SK-N-SH treated with all-trans-retinoic acid at 6 μM for 48 hours (cell line): ENCODE measurements around the gene ENTR1.

Experiments used
- ATAC-seq: fragments of 200-7000 bp; cut with Tn5 transposase; 3 replicates; pipeline ENCODE4 v1.9.1; 2020; ENCODE audit warnings: mild to moderate bottlenecking, moderate library complexity
- ARNTL ChIP-seq: fragments of 450-650 bp; formaldehyde crosslinking; IDR thresholded peaks from 2 replicates; pipeline ENCODE4 v1.5.0; 2020; ENCODE audit warnings: low read depth, mild to moderate bottlenecking, moderate library complexity, borderline replicate concordance
- BACH2 ChIP-seq: fragments of 250-450 bp; sonication (Bioruptor Pico); IDR thresholded peaks from 2 replicates; pipeline ENCODE4 v1.9.0; 2021; ENCODE audit warnings: mild to moderate bottlenecking, borderline replicate concordance
- CSDC2 ChIP-seq: fragments of 250-450 bp; sonication (Bioruptor Pico); IDR thresholded peaks from 2 replicates; pipeline ENCODE4 v1.5.0; 2020; ENCODE audit warnings: mild to moderate bottlenecking, moderate library complexity
- ESRRG ChIP-seq: fragments of 250-450 bp; sonication (Bioruptor Pico); IDR thresholded peaks from 2 replicates; pipeline ENCODE4 v1.6.1; 2021; ENCODE audit warnings: mild to moderate bottlenecking
- GLIS3 ChIP-seq: fragments of 250-450 bp; sonication (Bioruptor Pico); IDR thresholded peaks from 2 replicates; pipeline ENCODE4 v1.5.0; 2020; ENCODE audit warnings: mild to moderate bottlenecking, moderate library complexity
- ISL1 ChIP-seq: fragments of 250-450 bp; sonication (Bioruptor Pico); IDR thresholded peaks from 2 replicates; pipeline ENCODE4 v2.1.2; 2022; ENCODE audit warnings: mild to moderate bottlenecking, moderate library complexity
- OSR1 ChIP-seq: fragments of 250-450 bp; sonication (Bioruptor Pico); IDR thresholded peaks from 2 replicates; pipeline ENCODE4 v1.8.0; 2022; ENCODE audit warnings: moderate library complexity, mild to moderate bottlenecking, inconsistent platforms
- PATZ1 ChIP-seq: fragments of 250-450 bp; sonication (Bioruptor Pico); IDR thresholded peaks from 2 replicates; pipeline ENCODE4 v1.8.0; 2020; ENCODE audit warnings: mild to moderate bottlenecking, moderate library complexity, borderline replicate concordance
- POU6F1 ChIP-seq: fragments of 250-450 bp; sonication (Bioruptor Pico); IDR thresholded peaks from 2 replicates; pipeline ENCODE4 v1.8.0; 2021; ENCODE audit warnings: low read depth, mild to moderate bottlenecking, moderate library complexity, borderline replicate concordance
- PPARA ChIP-seq: fragments of 250-450 bp; sonication (Bioruptor Pico); IDR thresholded peaks from 2 replicates; pipeline ENCODE4 v1.5.0; 2020; ENCODE audit warnings: mild to moderate bottlenecking, borderline replicate concordance
- RARB ChIP-seq: fragments of 250-450 bp; sonication (Bioruptor Pico); IDR thresholded peaks from 2 replicates; pipeline ENCODE4 v1.8.0; 2021; ENCODE audit warnings: mild to moderate bottlenecking, moderate library complexity
- SNAI2 ChIP-seq: fragments of 250-450 bp; sonication (Bioruptor Pico); IDR thresholded peaks from 2 replicates; pipeline ENCODE4 v1.5.0; 2020; ENCODE audit warnings: mild to moderate bottlenecking, moderate library complexity
- TCF4 ChIP-seq: fragments of 250-450 bp; sonication (Bioruptor Pico); IDR thresholded peaks from 2 replicates; pipeline ENCODE4 v1.8.0; 2021; ENCODE audit warnings: mild to moderate bottlenecking, moderate library complexity, borderline replicate concordance
- TOX ChIP-seq: fragments of 250-450 bp; sonication (Bioruptor Pico); IDR thresholded peaks from 2 replicates; pipeline ENCODE4 v1.8.0; 2021; ENCODE audit warnings: mild to moderate bottlenecking, moderate library complexity, borderline replicate concordance
- ZC3H10 ChIP-seq: fragments of 250-450 bp; sonication (Bioruptor Pico); IDR thresholded peaks from 2 replicates; pipeline ENCODE4 v1.5.1; 2021; ENCODE audit warnings: mild to moderate bottlenecking, moderate library complexity
- ZFP3 ChIP-seq: fragments of 250-450 bp; sonication (Bioruptor Pico); IDR thresholded peaks from 2 replicates; pipeline ENCODE4 v1.5.0; 2020; ENCODE audit warnings: mild to moderate bottlenecking, moderate library complexity
- ZFP30 ChIP-seq: fragments of 450-650 bp; formaldehyde crosslinking; IDR thresholded peaks from 2 replicates; pipeline ENCODE4 v1.5.0; 2022; ENCODE audit warnings: mild to moderate bottlenecking, moderate library complexity
- ZNF565 ChIP-seq: fragments of 450-650 bp; formaldehyde crosslinking; conservative IDR thresholded peaks from 2 replicates; pipeline ENCODE4 v1.5.0; 2020; ENCODE audit warnings: low read depth, mild to moderate bottlenecking, moderate library complexity
- ZNF70 ChIP-seq: fragments of 450-650 bp; formaldehyde crosslinking; IDR thresholded peaks from 2 replicates; pipeline ENCODE4 v1.5.0; 2020; ENCODE audit warnings: mild to moderate bottlenecking, moderate library complexity
- TF ChIP-seq, protein P1 (sequence below): fragments of 250-450 bp; sonication (Bioruptor Pico); IDR thresholded peaks from 2 replicates; pipeline ENCODE4 v1.5.1; 2020; ENCODE audit warnings: low read depth, mild to moderate bottlenecking, moderate library complexity
- TF ChIP-seq, protein P2 (sequence below): fragments of 250-450 bp; sonication (Bioruptor Pico); IDR thresholded peaks from 2 replicates; pipeline ENCODE4 v1.5.0; 2020; ENCODE audit warnings: mild to moderate bottlenecking, moderate library complexity
- TF ChIP-seq, protein P3 (sequence below): fragments of 250-450 bp; sonication (Bioruptor Pico); IDR thresholded peaks from 2 replicates; pipeline ENCODE4 v1.5.1; 2021; ENCODE audit warnings: mild to moderate bottlenecking, moderate library complexity

Gene ENTR1

DNA sequence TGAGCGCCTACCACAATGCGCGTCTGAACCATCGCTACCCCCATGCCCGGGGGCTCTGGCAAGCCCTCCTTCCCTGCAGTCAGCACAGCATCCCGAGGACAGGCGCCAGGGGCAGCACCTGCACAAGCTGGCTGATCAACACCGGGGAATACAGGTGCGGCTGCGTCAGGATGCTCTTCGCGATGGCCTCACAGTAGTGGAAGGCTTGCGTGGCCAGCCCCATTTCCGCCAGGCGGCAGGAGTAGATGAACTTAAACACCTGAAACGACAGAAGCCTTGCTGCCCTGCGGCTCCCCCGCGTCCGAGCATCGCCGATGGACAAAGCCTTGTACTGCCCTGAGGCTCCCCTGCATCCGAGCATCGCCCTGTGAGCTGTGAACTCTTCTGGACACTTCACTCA is 46.9 kb upstream of the ENTR1 start:
- ATAC-seq = no peak
- no peak for TF ChIP-seq ZNF565 (CRISPR knock-in tag)
- TF ChIP-seq OSR1 (CRISPR knock-in tag) = no peak
- TF ChIP-seq, protein P1, sequence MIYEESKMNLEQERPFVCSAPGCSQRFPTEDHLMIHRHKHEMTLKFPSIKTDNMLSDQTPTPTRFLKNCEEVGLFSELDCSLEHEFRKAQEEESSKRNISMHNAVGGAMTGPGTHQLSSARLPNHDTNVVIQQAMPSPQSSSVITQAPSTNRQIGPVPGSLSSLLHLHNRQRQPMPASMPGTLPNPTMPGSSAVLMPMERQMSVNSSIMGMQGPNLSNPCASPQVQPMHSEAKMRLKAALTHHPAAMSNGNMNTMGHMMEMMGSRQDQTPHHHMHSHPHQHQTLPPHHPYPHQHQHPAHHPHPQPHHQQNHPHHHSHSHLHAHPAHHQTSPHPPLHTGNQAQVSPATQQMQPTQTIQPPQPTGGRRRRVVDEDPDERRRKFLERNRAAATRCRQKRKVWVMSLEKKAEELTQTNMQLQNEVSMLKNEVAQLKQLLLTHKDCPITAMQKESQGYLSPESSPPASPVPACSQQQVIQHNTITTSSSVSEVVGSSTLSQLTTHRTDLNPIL (CRISPR knock-in tag) = no peak
- TF ChIP-seq BACH2 (CRISPR knock-in tag) = no peak
- no peak for TF ChIP-seq SNAI2
- TF ChIP-seq RARB = no peak
- TF ChIP-seq TOX (CRISPR knock-in tag) = no peak
- TF ChIP-seq PPARA = no peak
- no peak for TF ChIP-seq ESRRG (CRISPR knock-in tag)
- no peak for TF ChIP-seq ARNTL (CRISPR knock-in tag)
- no peak for TF ChIP-seq GLIS3 (CRISPR knock-in tag)
- TF ChIP-seq, protein P2, sequence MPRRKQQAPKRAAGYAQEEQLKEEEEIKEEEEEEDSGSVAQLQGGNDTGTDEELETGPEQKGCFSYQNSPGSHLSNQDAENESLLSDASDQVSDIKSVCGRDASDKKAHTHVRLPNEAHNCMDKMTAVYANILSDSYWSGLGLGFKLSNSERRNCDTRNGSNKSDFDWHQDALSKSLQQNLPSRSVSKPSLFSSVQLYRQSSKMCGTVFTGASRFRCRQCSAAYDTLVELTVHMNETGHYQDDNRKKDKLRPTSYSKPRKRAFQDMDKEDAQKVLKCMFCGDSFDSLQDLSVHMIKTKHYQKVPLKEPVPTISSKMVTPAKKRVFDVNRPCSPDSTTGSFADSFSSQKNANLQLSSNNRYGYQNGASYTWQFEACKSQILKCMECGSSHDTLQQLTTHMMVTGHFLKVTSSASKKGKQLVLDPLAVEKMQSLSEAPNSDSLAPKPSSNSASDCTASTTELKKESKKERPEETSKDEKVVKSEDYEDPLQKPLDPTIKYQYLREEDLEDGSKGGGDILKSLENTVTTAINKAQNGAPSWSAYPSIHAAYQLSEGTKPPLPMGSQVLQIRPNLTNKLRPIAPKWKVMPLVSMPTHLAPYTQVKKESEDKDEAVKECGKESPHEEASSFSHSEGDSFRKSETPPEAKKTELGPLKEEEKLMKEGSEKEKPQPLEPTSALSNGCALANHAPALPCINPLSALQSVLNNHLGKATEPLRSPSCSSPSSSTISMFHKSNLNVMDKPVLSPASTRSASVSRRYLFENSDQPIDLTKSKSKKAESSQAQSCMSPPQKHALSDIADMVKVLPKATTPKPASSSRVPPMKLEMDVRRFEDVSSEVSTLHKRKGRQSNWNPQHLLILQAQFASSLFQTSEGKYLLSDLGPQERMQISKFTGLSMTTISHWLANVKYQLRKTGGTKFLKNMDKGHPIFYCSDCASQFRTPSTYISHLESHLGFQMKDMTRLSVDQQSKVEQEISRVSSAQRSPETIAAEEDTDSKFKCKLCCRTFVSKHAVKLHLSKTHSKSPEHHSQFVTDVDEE (CRISPR knock-in tag) = no peak
- no peak for TF ChIP-seq ZC3H10 (CRISPR knock-in tag)
- TF ChIP-seq ZNF70 (CRISPR knock-in tag) = no peak
- no peak for TF ChIP-seq TCF4 (CRISPR knock-in tag)
- no peak for TF ChIP-seq ZFP3 (CRISPR knock-in tag)
- no peak for TF ChIP-seq POU6F1 (CRISPR knock-in tag)
- no peak for TF ChIP-seq ISL1 (CRISPR knock-in tag)
- TF ChIP-seq ZFP30 (CRISPR knock-in tag) = no peak
- no peak for TF ChIP-seq PATZ1

GRCh38 chr9:136456258-136456657 is 45.8 kb upstream of the ENTR1 start:
- ATAC-seq = no peak
- no peak for TF ChIP-seq TCF4 (CRISPR knock-in tag)
- no peak for TF ChIP-seq CSDC2 (CRISPR knock-in tag)
- TF ChIP-seq PATZ1 = no peak
- TF ChIP-seq ISL1 (CRISPR knock-in tag) = no peak
- TF ChIP-seq, protein P2 (CRISPR knock-in tag) = no peak
- no peak for TF ChIP-seq SNAI2
- TF ChIP-seq POU6F1 (CRISPR knock-in tag) = no peak
- TF ChIP-seq BACH2 (CRISPR knock-in tag) = no peak
- TF ChIP-seq ZFP30 (CRISPR knock-in tag) = no peak
- no peak for TF ChIP-seq ZNF70 (CRISPR knock-in tag)
- no peak for TF ChIP-seq ZC3H10 (CRISPR knock-in tag)
- no peak for TF ChIP-seq ZNF565 (CRISPR knock-in tag)
- TF ChIP-seq PPARA = no peak
- TF ChIP-seq, protein P3, sequence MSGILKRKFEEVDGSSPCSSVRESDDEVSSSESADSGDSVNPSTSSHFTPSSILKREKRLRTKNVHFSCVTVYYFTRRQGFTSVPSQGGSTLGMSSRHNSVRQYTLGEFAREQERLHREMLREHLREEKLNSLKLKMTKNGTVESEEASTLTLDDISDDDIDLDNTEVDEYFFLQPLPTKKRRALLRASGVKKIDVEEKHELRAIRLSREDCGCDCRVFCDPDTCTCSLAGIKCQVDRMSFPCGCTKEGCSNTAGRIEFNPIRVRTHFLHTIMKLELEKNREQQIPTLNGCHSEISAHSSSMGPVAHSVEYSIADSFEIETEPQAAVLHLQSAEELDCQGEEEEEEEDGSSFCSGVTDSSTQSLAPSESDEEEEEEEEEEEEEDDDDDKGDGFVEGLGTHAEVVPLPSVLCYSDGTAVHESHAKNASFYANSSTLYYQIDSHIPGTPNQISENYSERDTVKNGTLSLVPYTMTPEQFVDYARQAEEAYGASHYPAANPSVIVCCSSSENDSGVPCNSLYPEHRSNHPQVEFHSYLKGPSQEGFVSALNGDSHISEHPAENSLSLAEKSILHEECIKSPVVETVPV (CRISPR knock-in tag) = no peak
- TF ChIP-seq, protein P1 (CRISPR knock-in tag) = no peak
